MCF 10A (cell line): Measurements from ENCODE around the gene PUM2. TPM values are rescaled to one million over a fixed set of nuclear protein-coding genes. Genes with fewer than 3 reads are reported as not detected.

ENCODE experiments used
- Bru-seq: library from RNA; stranded (reverse); fragments of 400-500 nt; gene quantifications from one replicate; lab custom pipeline; 2021; lab: Mats Ljungman, UMichigan
- BruChase-seq, 2 experiments: library from RNA; stranded (reverse); fragments of 400-500 nt; gene quantifications; one replicate each; lab custom pipeline; 2021; lab: Mats Ljungman, UMichigan
- BruUV-seq: library from RNA; stranded (reverse); fragments of 400-500 nt; replicated peaks from 2 replicates; lab custom pipeline; 2021; lab: Mats Ljungman, UMichigan
- CTCF ChIA-PET: fragments of 300-600 bp; sonication (Branson Sonifier 250); formaldehyde crosslinking; extraction: SDS; loops from one replicate; lab custom pipeline; 2021; ENCODE audit warnings: antibody characterized with exemption, inconsistent platforms; lab: Yijun Ruan, JAX
- POLR2A ChIA-PET: fragments of 300-600, 350-650 bp; sonication (Branson Sonifier 250); formaldehyde crosslinking; extraction: SDS; loops from one replicate; lab custom pipeline; 2020; ENCODE audit warnings: antibody characterized with exemption, inconsistent platforms; lab: Yijun Ruan, JAX
- DNase-seq: peaks from one replicate; pipeline ENCODE4 v3.0.0-alpha.2; 2018; ENCODE audit not compliant: unreplicated experiment
- H3K27ac Mint-ChIP-seq: one replicate; pipeline ENCODE4 v1.8.0; 2022; ENCODE audit warnings: mild to moderate bottlenecking, low read depth, mixed read lengths; ENCODE audit not compliant: unreplicated experiment
- H3K27me3 Mint-ChIP-seq: one replicate; pipeline ENCODE4 v1.8.0; 2022; ENCODE audit warnings: mixed read lengths; ENCODE audit not compliant: insufficient read depth, unreplicated experiment
- H3K36me3 Mint-ChIP-seq: one replicate; pipeline ENCODE4 v1.8.0; 2022; ENCODE audit warnings: mild to moderate bottlenecking, moderate library complexity, mixed read lengths; ENCODE audit not compliant: insufficient read depth, unreplicated experiment
- H3K4me1 Mint-ChIP-seq: one replicate; pipeline ENCODE4 v1.8.0; 2022; ENCODE audit warnings: mixed read lengths; ENCODE audit not compliant: insufficient read depth, unreplicated experiment
- H3K4me3 Mint-ChIP-seq: one replicate; pipeline ENCODE4 v1.8.0; 2022; ENCODE audit warnings: mild to moderate bottlenecking, moderate library complexity, mixed read lengths; ENCODE audit not compliant: unreplicated experiment
- H3K9me3 Mint-ChIP-seq: one replicate; pipeline ENCODE4 v1.8.0; 2022; ENCODE audit warnings: mixed read lengths; ENCODE audit not compliant: unreplicated experiment
- CTCF ChIP-seq: fragments of 200-600 bp; IDR thresholded peaks from one replicate; pipeline ENCODE4 v1.8.0; 2022; ENCODE audit warnings: antibody characterized with exemption, mild to moderate bottlenecking; ENCODE audit not compliant: unreplicated experiment
- intact Hi-C: fragments of 100-400 bp; cut with micrococcal nuclease; formaldehyde crosslinking; loops from 2 replicates; pipeline ENCODE4 v1.14.1; 2022
- long read RNA-seq: library from polyadenylated mRNA; stranded (forward); transcript quantifications from one replicate; pipeline ENCODE4 v2.0.0, GENCODE V29; 2022
- total RNA-seq: library from RNA; stranded (reverse); gene quantifications from 2 replicates; pipeline ENCODE4 v1.2.3, GENCODE V29; 2022

The PUM2 gene
- total RNA-seq: 86.7 and 94.0 TPM in 2 replicates
- percentile 97 among the genes with signal in this experiment for Bru-seq, nascent RNA
- percentile 93 among the genes with signal in this experiment for BruChase-seq, experiment 1, labeled RNA remaining after a 6-hour chase
- BruChase-seq, experiment 2, labeled RNA remaining after a 2-hour chase: percentile 96 among the genes with signal in this experiment
- long read RNA-seq, full-length matches to known transcripts: 3 of 56 reads
- long read RNA-seq, partial matches to known transcripts: 23 of 56 reads
- long read RNA-seq, other reads (novel, unspliced or antisense): 30 of 56 reads

DNA sequence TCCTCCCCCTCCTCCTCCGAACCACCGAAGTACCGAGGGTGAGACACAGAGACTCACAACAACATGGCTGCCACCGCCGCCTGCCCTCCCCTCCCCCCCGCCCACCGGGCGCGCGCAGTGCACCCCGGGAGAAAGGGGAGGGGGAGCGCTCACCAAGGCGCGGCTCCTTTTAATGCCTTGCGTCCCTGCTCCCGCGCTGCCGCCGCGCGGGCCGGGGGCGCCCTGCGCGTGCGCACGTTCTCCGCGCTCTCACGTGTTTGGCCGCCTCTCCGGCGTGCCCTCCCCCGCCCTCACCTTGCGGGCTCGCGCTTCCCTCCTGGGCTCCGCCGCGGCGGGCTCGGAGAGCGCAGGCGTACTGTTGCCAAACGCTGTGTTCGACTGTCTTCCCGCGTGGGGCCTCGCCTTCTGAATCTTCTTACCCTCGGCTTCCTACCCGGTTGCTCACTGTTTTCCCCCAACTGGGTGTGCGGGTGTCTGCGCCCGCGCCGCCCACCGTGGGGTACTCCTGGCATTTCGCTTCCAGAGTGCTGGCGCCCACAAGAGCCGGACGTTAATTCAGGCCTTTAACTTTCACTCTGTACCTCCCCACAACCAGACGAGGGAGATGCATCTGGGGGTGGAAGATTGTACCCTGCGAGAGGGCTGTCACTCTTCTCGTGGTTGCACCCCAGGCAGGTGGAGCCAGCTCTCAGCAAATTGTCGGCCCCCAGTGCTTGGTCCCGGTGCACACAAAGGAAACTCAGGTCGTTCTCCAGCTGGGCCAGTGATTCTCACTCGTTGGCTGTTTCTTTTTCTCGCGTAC is at the start of gene PUM2:
Gene PUM2, minus strand, starts transcription at position 92 of the 802 bp plus-strand sequence. CDS start 23,484 bp downstream, outside the sequence.
- H3K36me3 Mint-ChIP-seq: peaks cover 5% of the 10 kb centered on the region
- BruUV-seq: TSS peak; percentile 79
- intact Hi-C loops: loop anchor here (2.0 kb wide), 1 partner anchor 24 kb away; no protein-coding TSS in a partner anchor
- no peaks in the 10 kb centered on the region for H3K27me3 Mint-ChIP-seq
- H3K9me3 Mint-ChIP-seq: no peaks in the 10 kb centered on the region
- DNase-seq: peak; percentile 96
- H3K4me1 Mint-ChIP-seq: peaks cover 20% of the 10 kb centered on the region
- H3K27ac Mint-ChIP-seq: no peak within 1 kb of the TSS
- TF ChIP-seq CTCF: no peak
- CTCF ChIA-PET: interaction anchor here (0.6 to 1.6 kb wide), 4 partner anchors 9 to 35 kb away, joined by 3 to 5 read pairs (median 4); no protein-coding TSS in a partner anchor
- H3K4me3 Mint-ChIP-seq: no peak within 1 kb of the TSS
- POLR2A ChIA-PET: interaction anchor here (0.9 to 7.3 kb wide), 9 partner anchors 10 to 88 kb away, joined by 3 to 91 read pairs (median 4); no protein-coding TSS in a partner anchor

DNA sequence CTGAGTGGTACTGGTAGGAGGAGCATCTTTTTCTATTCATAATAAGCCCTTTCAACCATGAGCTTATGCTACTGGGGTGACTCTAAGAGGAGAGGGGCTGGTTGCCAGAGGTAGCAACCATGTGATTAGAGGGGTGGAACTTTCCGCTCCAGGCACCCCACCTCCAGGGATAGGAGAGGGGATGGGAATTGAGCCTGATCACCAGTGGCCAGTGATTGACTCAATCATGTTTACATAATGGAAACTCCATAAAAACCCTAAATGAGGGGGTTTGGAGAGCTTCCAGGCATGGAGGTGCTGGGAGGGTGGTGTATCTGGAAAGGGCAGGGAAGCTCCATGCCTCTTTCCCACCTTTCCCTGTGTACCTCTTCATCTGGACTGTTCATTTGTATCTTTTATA is 49.7 kb upstream of the PUM2 start:
- ChIA-PET CTCF (interaction anchor here (0.7 to 17.8 kb wide), 12 partner anchors 10 to 250 kb away, joined by 3 to 275 read pairs (median 9); partner anchors contain the start of gene HS1BP3), POLR2A (interaction anchor here (0.5 to 1.3 kb wide), 2 partner anchors 36 to 251 kb away, joined by 3 read pairs; partner anchors contain the start of gene HS1BP3)
- Mint-ChIP-seq H3K27ac (peak overlapping the region; percentile 69), H3K36me3 (no peaks in the 10 kb centered on the region), H3K9me3 (no peaks in the 10 kb centered on the region), H3K4me1 (peaks cover 25% of the 10 kb centered on the region), H3K4me3 (no peak overlapping the region), H3K27me3 (no peaks in the 10 kb centered on the region)
- TF ChIP-seq CTCF: no peak
- no peak for DNase-seq
- intact Hi-C loops: loop anchor here (2.0 kb wide), 1 partner anchor 22 kb away; no protein-coding TSS in a partner anchor
- no TSS peak for BruUV-seq

DNA sequence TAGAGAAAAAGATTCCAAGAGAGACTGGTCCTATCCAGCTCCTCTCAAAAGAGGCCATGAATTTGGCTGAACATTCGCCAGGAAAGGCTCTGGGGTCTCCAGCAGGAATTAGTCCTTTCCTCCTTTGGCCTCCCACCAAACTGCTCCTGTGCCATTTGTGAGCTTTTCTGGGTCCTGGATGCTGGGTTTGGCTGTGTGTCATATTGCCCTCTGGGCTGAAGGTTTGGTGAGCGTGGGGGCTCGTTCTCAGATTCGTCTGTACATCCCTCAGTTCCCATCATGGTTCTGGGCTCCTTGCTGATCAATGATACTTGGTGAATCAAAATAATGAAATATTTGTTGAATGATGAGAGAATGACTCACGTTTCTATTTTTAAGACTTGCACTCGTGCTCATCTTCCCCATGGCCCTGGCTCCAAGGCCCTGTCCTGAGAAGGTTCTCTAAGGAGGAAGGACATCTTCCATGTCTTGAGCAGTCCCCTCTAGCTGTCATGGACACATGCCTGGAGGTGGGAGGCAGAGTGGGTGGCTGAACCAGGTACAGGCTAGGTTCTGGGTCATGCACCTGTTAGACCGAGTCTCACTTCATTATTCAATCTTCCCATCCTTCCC is 48.4 kb upstream of the PUM2 start:
- H3K36me3 Mint-ChIP-seq: no peaks in the 10 kb centered on the region
- peaks cover 25% of the 10 kb centered on the region for H3K4me1 Mint-ChIP-seq
- no peak overlapping the region for H3K4me3 Mint-ChIP-seq
- CTCF ChIA-PET: interaction anchor here (0.8 to 17.8 kb wide), 8 partner anchors 12 to 251 kb away, joined by 3 to 275 read pairs (median 54); partner anchors contain the start of gene HS1BP3
- no peak overlapping the region for H3K27ac Mint-ChIP-seq
- intact Hi-C loops: loop anchor here (5.0 kb wide), 1 partner anchor 563 kb away; no protein-coding TSS in a partner anchor
- H3K9me3 Mint-ChIP-seq: no peaks in the 10 kb centered on the region
- TF ChIP-seq CTCF: no peak
- no peak for DNase-seq
- POLR2A ChIA-PET: interaction anchor here (1.7 kb wide), 1 partner anchor 39 kb away, joined by 3 read pairs; no protein-coding TSS in a partner anchor
- no peaks in the 10 kb centered on the region for H3K27me3 Mint-ChIP-seq
- no TSS peak for BruUV-seq
